ENCODE data around the gene TMEM178B. TPM values are rescaled to one million over a fixed set of nuclear protein-coding genes. Genes with fewer than 3 reads are reported as not detected.

Gene TMEM178B
- total and polyA plus RNA-seq, 10 of the 15 experiments (the other 5 are each of a cell fraction or from before 2014, with no cell fraction given): 0.01 to 1.1 (median 0.04) TPM; not detected in 2

- FAIRE-seq: no peak
Measured at GRCh38 chr7:141225916-141226618, 152.2 kb downstream of the TMEM178B start.

More at GRCh38 chr7:141225916-141226618, 152.2 kb downstream of the TMEM178B start:
- RAD21 ChIA-PET (ENCODE audit: unreplicated experiment): interaction anchor here (1.0 to 1.4 kb wide), 2 partner anchors 14 to 212 kb away, joined by 3 to 5 read pairs; partner anchors contain the start of gene MRPS33
- CTCF ChIA-PET: interaction anchor here (0.7 to 1.0 kb wide), 4 partner anchors 12 to 213 kb away, joined by 3 read pairs; no protein-coding TSS in a partner anchor
- H3K27ac ChIP-seq (ENCODE audit: control insufficient read depth, insufficient read depth): no peak overlapping the region
- 8% methylated on average over 8 of the region's 8 CpGs for WGBS (ENCODE audit: insufficient coverage, insufficient replicate concordance, low lambda C conversion rate, missing lambda C conversion rate)
- TF ChIP-seq CHD2 (IDR thresholded peaks at IDR 0.05; ENCODE audit: borderline replicate concordance, low read depth, low read length) (no peak), IKZF1 (conservative IDR thresholded peaks at IDR 0.05) (peak; percentile 41), MTA2 (IDR thresholded peaks at IDR 0.05; ENCODE audit: low read depth) (0 out of 2 replicates have a peak, but pooled peaks have one; percentile 10), SPI1 (IDR thresholded peaks at IDR 0.05; ENCODE audit: borderline replicate concordance, insufficient read depth, low read depth, low read length) (peak; percentile 54; the same call in 1 of the 2 replicates), IKZF2 (IDR thresholded peaks at IDR 0.05) (0 out of 4 replicates have a peak, but pooled peaks of 1 of the 2 experiments have one; percentile 10), PKNOX1 (IDR thresholded peaks at IDR 0.05) (peak; percentile 60)
- H3K9ac ChIP-seq (ENCODE audit: control insufficient read depth, insufficient read depth, low read length): no peak overlapping the region
- no peak overlapping the region for H2AFZ ChIP-seq (ENCODE audit: control insufficient read depth, low read depth, low read length)
- in situ Hi-C loops (cut with MboI) (no loop called here), intact Hi-C loops (cut with micrococcal nuclease; ENCODE audit: unreplicated experiment) (loop anchor here (10.0 kb wide), 1 partner anchor 309 kb away; no protein-coding TSS in a partner anchor)
- H3K36me3 ChIP-seq (ENCODE audit: control insufficient read depth in 2 of 2, insufficient read depth in 2 of 2, low read length in 1 of 2): no peaks in the 10 kb centered on the region
- SMC1A ChIA-PET (ENCODE audit: uncharacterized antibody, unreplicated experiment): interaction anchor here (1.2 to 1.3 kb wide), 4 partner anchors 28 to 257 kb away, joined by 3 to 4 read pairs (median 3); no protein-coding TSS in a partner anchor
- no peak overlapping the region for H3K4me3 ChIP-seq
- ATAC-seq (peak; percentile 70), DNase-seq (ENCODE audit: low read depth, low spot score) (peak; percentile 3)
- peaks cover 6% of the 10 kb centered on the region; the same call in 1 of the 2 replicates for H3K4me1 ChIP-seq (ENCODE audit: control insufficient read depth, insufficient read depth, low read length)
- H3K79me2 ChIP-seq (ENCODE audit: control insufficient read depth, insufficient read depth, low read length): no peaks in the 10 kb centered on the region
- POLR2A ChIA-PET: interaction anchor here (0.5 kb wide), 1 partner anchor 65 kb away, joined by 3 read pairs; no protein-coding TSS in a partner anchor
- BruUV-seq (replicated peaks): no TSS peak
- H4K20me1 ChIP-seq (ENCODE audit: control insufficient read depth, insufficient read depth): no peaks in the 10 kb centered on the region; the same call in 1 of the 2 replicates
- no peak overlapping the region for H3K4me2 ChIP-seq (ENCODE audit: control insufficient read depth, insufficient read depth)
- no peaks in the 10 kb centered on the region for H3K9me3 ChIP-seq (replicated peaks; ENCODE audit: control insufficient read depth, insufficient read depth, low read length)
- no peaks in the 10 kb centered on the region for H3K27me3 ChIP-seq (replicated peaks in 1 of 2; ENCODE audit: control insufficient read depth in 2 of 2, insufficient read depth in 2 of 2, low read length in 1 of 2)

Measured in GM12878 (cell line).